K562 (cell line): Measurements from ENCODE around the gene ITSN2. TPM values are rescaled to one million over a fixed set of nuclear protein-coding genes. Genes with fewer than 3 reads are reported as not detected.

Experiments
- ATAC-seq: fragments of 200-7000 bp; cut with Tn5 transposase; 3 replicates; pipeline ENCODE4 v1.9.1; 2020; ENCODE audit warnings: moderate library complexity
- BruUV-seq: library from RNA; stranded (reverse); fragments of 400-500 nt; replicated peaks from 2 replicates; lab custom pipeline; 2021; lab: Mats Ljungman, UMichigan
- CTCF ChIA-PET: fragments of 300-600 bp; formaldehyde crosslinking; extraction: SDS; loops from one replicate; lab custom pipeline; 2021; ENCODE audit warnings: low intra/inter-chr PET ratio; lab: Yijun Ruan, JAX
- POLR2A ChIA-PET: fragments of 300-600, 350-650 bp; sonication (Branson Sonifier 250); formaldehyde crosslinking; extraction: SDS; loops from one replicate; lab custom pipeline; 2021; ENCODE audit warnings: antibody characterized with exemption, inconsistent platforms; lab: Yijun Ruan, JAX
- DNase-seq, 4 experiments: peaks; one replicate each; pipeline versions ENCODE4 v3.0.0 to v3.0.0-alpha.2; 2011 to 2018; ENCODE audit warnings: low spot score in 3 of 4, mixed read lengths in 3 of 4; ENCODE audit errors: extremely low read depth in 1 of 4
- FAIRE-seq: peaks from 2 replicates; lab custom pipeline; 2011; peaks lifted over from hg19 to GRCh38; lab: Jason Lieb, UNC
- H2AFZ ChIP-seq: 2 replicates; pipeline ENCODE4 v1.6.0; 2011; ENCODE audit warnings: low read depth, low read length, control low read depth, inconsistent platforms
- H3K27ac ChIP-seq: fragments of 200-600 bp; 3 replicates; pipeline ENCODE4 v1.8.0; 2011; ENCODE audit warnings: low read depth, mild to moderate bottlenecking, control low read depth, inconsistent platforms, low read length, moderate library complexity, mixed read lengths; ENCODE audit errors: extremely low read depth
- H3K27me3 ChIP-seq, 2 experiments: fragments of 300-600 bp in 1 of 2; 2 replicates in 1 of 2; 3 replicates in 1 of 2; pipeline versions ENCODE4 v1.6.0 to v1.8.0; 2011; ENCODE audit warnings: inconsistent platforms in 2 of 2, low read length in 2 of 2, mild to moderate bottlenecking in 1 of 2, mixed read lengths in 1 of 2, moderate library complexity in 1 of 2; ENCODE audit not compliant: control insufficient read depth in 2 of 2, insufficient read depth in 2 of 2
- H3K36me3 ChIP-seq: fragments of 300-600 bp; 3 replicates; pipeline ENCODE4 v1.8.0; 2011; ENCODE audit warnings: mild to moderate bottlenecking, low read length, inconsistent platforms; ENCODE audit not compliant: control insufficient read depth, insufficient read depth
- H3K4me1 ChIP-seq, 2 experiments: fragments of 200-600 bp in 1 of 2; replicated peaks in 1 of 2; 2 replicates in 1 of 2; 3 replicates in 1 of 2; pipeline versions ENCODE4 v1.5.1 to v1.8.0; 2011; ENCODE audit warnings: inconsistent platforms in 2 of 2, low read length in 2 of 2, mild to moderate bottlenecking in 1 of 2, mixed read lengths in 1 of 2, moderate library complexity in 1 of 2; ENCODE audit not compliant: control insufficient read depth in 2 of 2, insufficient read depth in 2 of 2
- H3K4me2 ChIP-seq: 2 replicates; pipeline ENCODE4 v1.6.1; 2011; ENCODE audit warnings: low read length, control low read depth, inconsistent platforms, mixed read lengths; ENCODE audit not compliant: insufficient read depth
- H3K4me3 ChIP-seq: fragments of 200-600 bp; sonication (generic), shearing (Covaris generic); 2 replicates; pipeline ENCODE4 v1.5.1; 2016; ENCODE audit warnings: control low read depth, inconsistent platforms
- H3K79me2 ChIP-seq: fragments of 200-600 bp; 3 replicates; pipeline ENCODE4 v1.8.0; 2011; ENCODE audit warnings: low read length, inconsistent platforms; ENCODE audit not compliant: control insufficient read depth, insufficient read depth
- H3K9ac ChIP-seq, 2 experiments: 2 replicates each; pipeline versions ENCODE4 v1.6.0 to v1.6.1; 2011; ENCODE audit warnings: low read depth in 2 of 2, low read length in 2 of 2, control low read depth in 1 of 2, inconsistent platforms in 1 of 2, mild to moderate bottlenecking in 1 of 2, mixed read lengths in 1 of 2; ENCODE audit not compliant: insufficient read depth in 1 of 2
- H3K9me1 ChIP-seq: one replicate; pipeline ENCODE4 v1.6.0; 2011; ENCODE audit warnings: inconsistent platforms, mild to moderate bottlenecking, low read length, moderate library complexity; ENCODE audit not compliant: control insufficient read depth, insufficient read depth
- H3K9me3 ChIP-seq: replicated peaks from 2 replicates; pipeline ENCODE4 v1.5.1; 2011; ENCODE audit warnings: low read depth, low read length, inconsistent platforms; ENCODE audit not compliant: control insufficient read depth, insufficient read depth
- H4K20me1 ChIP-seq: replicated peaks from 2 replicates; pipeline ENCODE4 v1.6.1; 2011; ENCODE audit warnings: low read length, inconsistent platforms, mixed read lengths; ENCODE audit not compliant: control insufficient read depth, insufficient read depth
- BMI1 ChIP-seq: fragments of 150-350 bp; IDR thresholded peaks from 2 replicates; pipeline ENCODE4 v1.6.1; 2014; ENCODE audit warnings: low read length
- EWSR1 ChIP-seq: fragments of 450-650 bp; IDR thresholded peaks from 2 replicates; pipeline ENCODE4 v1.6.1; 2018; ENCODE audit warnings: borderline replicate concordance, mild to moderate bottlenecking, low read depth, moderate library complexity; ENCODE audit not compliant: partially characterized antibody
- MED1 ChIP-seq: sonication (generic); formaldehyde crosslinking; IDR thresholded peaks from 2 replicates; pipeline ENCODE4 v1.8.1; 2023; ENCODE audit warnings: missing genetic modification reagents, borderline replicate concordance
- SMAD1 ChIP-seq: fragments of 150-350 bp; IDR thresholded peaks from 2 replicates; pipeline ENCODE4 v1.6.1; 2014; ENCODE audit warnings: low read length, low read depth; ENCODE audit not compliant: partially characterized antibody
- XRCC5 ChIP-seq: fragments of 200-400 bp; formaldehyde crosslinking; IDR thresholded peaks from 2 replicates; pipeline ENCODE4 v1.6.1; 2017; ENCODE audit warnings: low read depth, mild to moderate bottlenecking, low read length
- ZNF124 ChIP-seq: sonication (generic); formaldehyde crosslinking; IDR thresholded peaks from 2 replicates; pipeline ENCODE4 v1.8.1; 2022; ENCODE audit warnings: missing genetic modification reagents
- ZNF224 ChIP-seq: sonication (generic); formaldehyde crosslinking; IDR thresholded peaks from 2 replicates; pipeline ENCODE4 v1.8.0; 2022; ENCODE audit warnings: mild to moderate bottlenecking, missing genetic modification reagents
- WGBS: fragments of 100-300 bp; shearing (Covaris generic); methylation state at CpG from one replicate; pipeline ENCODE4 v1.1.6; 2016; ENCODE audit warnings: low coverage, mixed read lengths; ENCODE audit not compliant: insufficient coverage; ENCODE audit errors: missing lambda C conversion rate; 5-methylcytosine and 5-hydroxymethylcytosine counted together
- in situ Hi-C: fragments of 300-500 bp; cut with MboI; formaldehyde crosslinking; loops from 4 replicates; pipeline ENCODE4 v1.15.0; 2018; ENCODE audit warnings: inconsistent platforms, mixed read lengths
- intact Hi-C: fragments of 100-400 bp; cut with micrococcal nuclease; formaldehyde crosslinking; loops from 2 replicates; pipeline ENCODE4 v1.14.2; 2022
- polyA plus RNA-seq, 8 experiments: library from polyadenylated mRNA; depleted of rRNA in 4 of 8; stranded (reverse) in 5 of 8; unstranded in 3 of 8; fragments of >200 nt; fragmentation: Nextera tagmentation in 2 of 8; fragmentation: Illumina TruSeq in 1 of 8; extraction: Ambion mirVana in 2 of 8; extraction: Trizol in 1 of 8; gene quantifications; 2 replicates each; pipeline versions ENCODE4 v1.2.1 to v1.2.3, GENCODE V29; 2011 to 2014; ENCODE audit warnings: inconsistent platforms in 1 of 8, missing spikeins in 1 of 8
- total RNA-seq, 7 experiments: library from RNA; depleted of rRNA in 6 of 7; stranded (reverse); fragments of >200 nt in 6 of 7; fragmentation: Illumina TruSeq in 2 of 7; extraction: Trizol in 2 of 7; gene quantifications; 2 replicates each; pipeline versions ENCODE4 v1.2.1 to v1.2.3, GENCODE V29; 2011 to 2021; ENCODE audit warnings: low replicate concordance in 1 of 7
- TF ChIP-seq, protein P1 (sequence below), 2 experiments: fragments of 450-650 bp; formaldehyde crosslinking in 1 of 2; IDR thresholded peaks; 2 replicates each; pipeline versions ENCODE4 v1.4.0 to v1.6.1; 2014 to 2020; ENCODE audit warnings: mild to moderate bottlenecking in 2 of 2, borderline replicate concordance in 1 of 2, low read depth in 1 of 2
- TF ChIP-seq, protein P2 (sequence below): fragments of 450-650 bp; IDR thresholded peaks from 2 replicates; pipeline ENCODE4 v1.6.1; 2016; ENCODE audit warnings: mild to moderate bottlenecking

Gene ITSN2
- total and polyA plus RNA-seq, 9 of the 15 experiments (the other 6 are each of a cell fraction or from before 2014, with no cell fraction given): 6.6 to 19.9 (median 15.2) TPM

DNA sequence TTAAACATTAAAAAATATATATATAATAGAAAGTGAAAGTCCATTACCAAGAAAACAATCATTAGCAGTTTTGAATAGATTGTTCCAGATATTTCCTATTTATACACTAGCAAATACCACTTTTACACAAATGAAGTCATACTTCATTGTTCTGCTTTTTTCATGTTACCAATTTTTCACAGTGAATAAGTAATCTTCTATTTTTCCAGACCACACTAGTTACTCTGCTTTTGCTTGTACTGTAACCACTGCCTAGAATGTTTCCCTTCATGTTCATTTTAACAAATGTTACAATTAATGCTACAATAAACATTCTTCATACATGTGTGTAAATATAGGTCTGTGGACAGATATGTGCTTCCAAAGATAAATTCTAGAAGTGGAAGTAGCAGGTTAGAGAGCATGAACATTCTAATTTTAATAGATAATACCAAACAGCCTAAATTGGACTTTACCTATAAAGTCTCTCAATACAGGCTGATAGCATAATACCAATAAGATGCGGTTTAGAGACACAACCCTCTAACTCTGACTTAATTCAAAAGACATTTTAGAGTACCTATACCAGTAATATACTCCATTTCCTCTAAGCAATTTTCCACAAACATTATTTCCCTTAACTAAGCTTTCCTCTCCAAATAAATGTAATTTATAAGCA is 17.0 kb downstream of the ITSN2 start:
- no peak for ATAC-seq
- no peak overlapping the region for H3K4me2 ChIP-seq
- no peak for TF ChIP-seq BMI1
- TF ChIP-seq, protein P1, sequence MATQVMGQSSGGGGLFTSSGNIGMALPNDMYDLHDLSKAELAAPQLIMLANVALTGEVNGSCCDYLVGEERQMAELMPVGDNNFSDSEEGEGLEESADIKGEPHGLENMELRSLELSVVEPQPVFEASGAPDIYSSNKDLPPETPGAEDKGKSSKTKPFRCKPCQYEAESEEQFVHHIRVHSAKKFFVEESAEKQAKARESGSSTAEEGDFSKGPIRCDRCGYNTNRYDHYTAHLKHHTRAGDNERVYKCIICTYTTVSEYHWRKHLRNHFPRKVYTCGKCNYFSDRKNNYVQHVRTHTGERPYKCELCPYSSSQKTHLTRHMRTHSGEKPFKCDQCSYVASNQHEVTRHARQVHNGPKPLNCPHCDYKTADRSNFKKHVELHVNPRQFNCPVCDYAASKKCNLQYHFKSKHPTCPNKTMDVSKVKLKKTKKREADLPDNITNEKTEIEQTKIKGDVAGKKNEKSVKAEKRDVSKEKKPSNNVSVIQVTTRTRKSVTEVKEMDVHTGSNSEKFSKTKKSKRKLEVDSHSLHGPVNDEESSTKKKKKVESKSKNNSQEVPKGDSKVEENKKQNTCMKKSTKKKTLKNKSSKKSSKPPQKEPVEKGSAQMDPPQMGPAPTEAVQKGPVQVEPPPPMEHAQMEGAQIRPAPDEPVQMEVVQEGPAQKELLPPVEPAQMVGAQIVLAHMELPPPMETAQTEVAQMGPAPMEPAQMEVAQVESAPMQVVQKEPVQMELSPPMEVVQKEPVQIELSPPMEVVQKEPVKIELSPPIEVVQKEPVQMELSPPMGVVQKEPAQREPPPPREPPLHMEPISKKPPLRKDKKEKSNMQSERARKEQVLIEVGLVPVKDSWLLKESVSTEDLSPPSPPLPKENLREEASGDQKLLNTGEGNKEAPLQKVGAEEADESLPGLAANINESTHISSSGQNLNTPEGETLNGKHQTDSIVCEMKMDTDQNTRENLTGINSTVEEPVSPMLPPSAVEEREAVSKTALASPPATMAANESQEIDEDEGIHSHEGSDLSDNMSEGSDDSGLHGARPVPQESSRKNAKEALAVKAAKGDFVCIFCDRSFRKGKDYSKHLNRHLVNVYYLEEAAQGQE (IDR thresholded peaks at IDR 0.05; ENCODE audit: borderline replicate concordance): no peak
- TF ChIP-seq, protein P1 (CRISPR knock-in tag; IDR thresholded peaks at IDR 0.05; ENCODE audit: low read depth): no peak
- TF ChIP-seq ZNF124 (CRISPR knock-in tag): no peak
- TF ChIP-seq MED1: no peak
- no peak for TF ChIP-seq EWSR1
- no peak for TF ChIP-seq ZNF224 (CRISPR knock-in tag)
- no peak for TF ChIP-seq SMAD1
- no peak for TF ChIP-seq XRCC5
- TF ChIP-seq, protein P2, sequence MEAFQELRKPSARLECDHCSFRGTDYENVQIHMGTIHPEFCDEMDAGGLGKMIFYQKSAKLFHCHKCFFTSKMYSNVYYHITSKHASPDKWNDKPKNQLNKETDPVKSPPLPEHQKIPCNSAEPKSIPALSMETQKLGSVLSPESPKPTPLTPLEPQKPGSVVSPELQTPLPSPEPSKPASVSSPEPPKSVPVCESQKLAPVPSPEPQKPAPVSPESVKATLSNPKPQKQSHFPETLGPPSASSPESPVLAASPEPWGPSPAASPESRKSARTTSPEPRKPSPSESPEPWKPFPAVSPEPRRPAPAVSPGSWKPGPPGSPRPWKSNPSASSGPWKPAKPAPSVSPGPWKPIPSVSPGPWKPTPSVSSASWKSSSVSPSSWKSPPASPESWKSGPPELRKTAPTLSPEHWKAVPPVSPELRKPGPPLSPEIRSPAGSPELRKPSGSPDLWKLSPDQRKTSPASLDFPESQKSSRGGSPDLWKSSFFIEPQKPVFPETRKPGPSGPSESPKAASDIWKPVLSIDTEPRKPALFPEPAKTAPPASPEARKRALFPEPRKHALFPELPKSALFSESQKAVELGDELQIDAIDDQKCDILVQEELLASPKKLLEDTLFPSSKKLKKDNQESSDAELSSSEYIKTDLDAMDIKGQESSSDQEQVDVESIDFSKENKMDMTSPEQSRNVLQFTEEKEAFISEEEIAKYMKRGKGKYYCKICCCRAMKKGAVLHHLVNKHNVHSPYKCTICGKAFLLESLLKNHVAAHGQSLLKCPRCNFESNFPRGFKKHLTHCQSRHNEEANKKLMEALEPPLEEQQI: no peak

More for the DNA sequence above, 17.0 kb downstream of the ITSN2 start:
- CTCF ChIA-PET: no interaction called here
- H2AFZ ChIP-seq: no peak overlapping the region
- H3K79me2 ChIP-seq: peaks cover 8% of the 10 kb centered on the region; the same call in 1 of the 3 replicates
- H4K20me1 ChIP-seq: no peaks in the 10 kb centered on the region; the same call in 1 of the 2 replicates
- H3K4me1 ChIP-seq: peaks cover 0 to 19% of the 10 kb centered on the region in 2 experiments; a peak in 3 of 5 replicates
- no TSS peak for BruUV-seq
- DNase-seq (no peak), FAIRE-seq (no peak)
- no peak overlapping the region for H3K27ac ChIP-seq
- H3K9me3 ChIP-seq: no peaks in the 10 kb centered on the region
- in situ Hi-C loops: no loop called here
- WGBS: 57% methylated on average over 1 of the region's 1 CpG
- no peak overlapping the region for H3K9ac ChIP-seq
- no peaks in the 10 kb centered on the region for H3K27me3 ChIP-seq
- intact Hi-C loops: no loop called here
- no peak overlapping the region for H3K4me3 ChIP-seq
- POLR2A ChIA-PET: interaction anchor here (0.6 to 0.7 kb wide), 2 partner anchors 40 to 75 kb away, joined by 3 read pairs; no protein-coding TSS in a partner anchor
- no peaks in the 10 kb centered on the region for H3K9me1 ChIP-seq
- no peaks in the 10 kb centered on the region for H3K36me3 ChIP-seq
